T1000 (cell line): ENCODE measurements around the gene OR1D5.
"Not testable (repeated sequence)": the region's sequence is repeated elsewhere in the genome, so short reads cannot be mapped to it uniquely, and the experiment has no call there.

Experiments
- DNase-seq: peaks from one replicate; lab custom pipeline; 2025; ENCODE audit warnings: mixed read lengths; lab: John Stamatoyannopoulos, UW

OR1D5 gene

GRCh38 chr17:3032258-3033247, 30.9 kb downstream of the OR1D5 start:
- DNase-seq = no peak

GRCh38 chr17:3030852-3031470, 32.4 kb downstream of the OR1D5 start:
- DNase-seq = not testable (repeated sequence)

GRCh38 chr17:3030096-3030495, 33.3 kb downstream of the OR1D5 start:
- no peak for DNase-seq

GRCh38 chr17:3029213-3029913, 34.0 kb downstream of the OR1D5 start:
- no peak for DNase-seq

GRCh38 chr17:3027786-3028532, 35.4 kb downstream of the OR1D5 start:
- DNase-seq = no peak

GRCh38 chr17:3026856-3027751, 36.3 kb downstream of the OR1D5 start:
- no peak for DNase-seq

- no peak for DNase-seq
These were observed 37.1 kb downstream of the OR1D5 start for GRCh38 chr17:3026125-3026855.

- DNase-seq = no peak
These were observed 37.8 kb downstream of the OR1D5 start for GRCh38 chr17:3025421-3026124.

- no peak for DNase-seq
These were observed 39.1 kb downstream of the OR1D5 start for GRCh38 chr17:3024346-3024745.

GRCh38 chr17:3022197-3022596, 41.2 kb downstream of the OR1D5 start:
- no peak for DNase-seq

- no peak for DNase-seq
These were observed 43.0 kb downstream of the OR1D5 start for GRCh38 chr17:3020381-3020780.

- DNase-seq = no peak
These were observed 43.6 kb downstream of the OR1D5 start for GRCh38 chr17:3019761-3020160.

- no peak for DNase-seq
These were observed 45.5 kb downstream of the OR1D5 start for GRCh38 chr17:3017936-3018335.

- no peak for DNase-seq
These were observed 47.5 kb downstream of the OR1D5 start for GRCh38 chr17:3015890-3016289.

GRCh38 chr17:3012926-3013581, 50.4 kb downstream of the OR1D5 start:
- DNase-seq = no peak
